GM23338 (cell line): ENCODE measurements around the gene ELL2. TPM values are rescaled to one million over a fixed set of nuclear protein-coding genes. Genes with fewer than 3 reads are reported as not detected.

Experiments
- ATAC-seq: fragments of 200-7000 bp; cut with Tn5 transposase; 3 replicates; pipeline ENCODE4 v1.9.1; 2020
- DNase-seq: peaks from one replicate; pipeline ENCODE4 v3.0.0-alpha.2; 2015; ENCODE audit warnings: low spot score
- H2AFZ ChIP-seq: fragments of 200-600 bp; sonication (generic); 2 replicates; pipeline ENCODE4 v1.8.0; 2016; ENCODE audit warnings: antibody characterized with exemption, mild to moderate bottlenecking, moderate library complexity
- H3F3A ChIP-seq: fragments of 200-600 bp; sonication (generic); replicated peaks from 2 replicates; pipeline ENCODE4 v1.8.0; 2017; ENCODE audit warnings: antibody characterized with exemption, mixed run types, low read depth
- H3K27ac ChIP-seq: fragments of 200-600 bp; sonication (generic); 2 replicates; pipeline ENCODE4 v1.6.1; 2016; ENCODE audit warnings: low read depth
- H3K27me3 ChIP-seq: fragments of 200-600 bp; sonication (generic); 2 replicates; pipeline ENCODE4 v1.8.0; 2016; ENCODE audit warnings: mild to moderate bottlenecking, mixed run types, moderate library complexity; ENCODE audit not compliant: insufficient read depth
- H3K36me3 ChIP-seq: fragments of 200-600 bp; sonication (generic); 2 replicates; pipeline ENCODE4 v1.8.0; 2016; ENCODE audit warnings: mild to moderate bottlenecking; ENCODE audit not compliant: insufficient read depth
- H3K4me1 ChIP-seq: fragments of 200-600 bp; sonication (generic); 2 replicates; pipeline ENCODE4 v1.8.0; 2016; ENCODE audit warnings: mild to moderate bottlenecking, moderate library complexity; ENCODE audit not compliant: insufficient read depth
- H3K4me2 ChIP-seq: fragments of 200-600 bp; sonication (generic); 2 replicates; pipeline ENCODE4 v1.7.1; 2017; ENCODE audit warnings: mixed run types
- H3K4me3 ChIP-seq: fragments of 200-600 bp; sonication (generic); 2 replicates; pipeline ENCODE4 v1.6.1; 2016; ENCODE audit warnings: mixed run types
- H3K79me2 ChIP-seq: fragments of 200-600 bp; sonication (generic); replicated peaks from 2 replicates; pipeline ENCODE4 v1.8.0; 2017; ENCODE audit warnings: mild to moderate bottlenecking; ENCODE audit not compliant: insufficient read depth
- H3K9me2 ChIP-seq: fragments of 200-600 bp; sonication (generic); 2 replicates; pipeline ENCODE4 v1.8.0; 2017; ENCODE audit not compliant: insufficient read depth
- H4K20me1 ChIP-seq: fragments of 200-600 bp; sonication (generic); replicated peaks from 2 replicates; pipeline ENCODE4 v1.8.0; 2017; ENCODE audit warnings: mild to moderate bottlenecking; ENCODE audit not compliant: insufficient read depth
- H3K27ac Mint-ChIP-seq: 2 replicates; pipeline ENCODE4 v1.8.0; 2020; ENCODE audit warnings: inconsistent platforms, mild to moderate bottlenecking, moderate library complexity, mixed read lengths
- H3K27me3 Mint-ChIP-seq: 3 replicates; pipeline ENCODE4 v1.8.0; 2022; ENCODE audit warnings: low read depth, mild to moderate bottlenecking, moderate library complexity, mixed read lengths, inconsistent platforms; ENCODE audit not compliant: insufficient read depth, poor library complexity
- H3K36me3 Mint-ChIP-seq: 3 replicates; pipeline ENCODE4 v1.8.0; 2021; ENCODE audit warnings: low read depth, mild to moderate bottlenecking, inconsistent platforms, moderate library complexity, mixed read lengths
- H3K4me1 Mint-ChIP-seq: 3 replicates; pipeline ENCODE4 v1.8.0; 2020; ENCODE audit warnings: mild to moderate bottlenecking, inconsistent platforms, mixed read lengths
- H3K4me3 Mint-ChIP-seq: 3 replicates; pipeline ENCODE4 v1.8.0; 2021; ENCODE audit warnings: moderate library complexity, mild to moderate bottlenecking, inconsistent platforms, mixed read lengths
- H3K9me3 Mint-ChIP-seq: 3 replicates; pipeline ENCODE4 v1.8.0; 2020; ENCODE audit warnings: moderate library complexity, mild to moderate bottlenecking, inconsistent platforms, mixed read lengths
- CREB1 ChIP-seq: fragments of 250-450 bp; sonication (Bioruptor Pico); IDR thresholded peaks from 2 replicates; pipeline ENCODE4 v1.5.0; 2020; ENCODE audit warnings: low read depth, mild to moderate bottlenecking, moderate library complexity
- EZH2 ChIP-seq: fragments of 200-600 bp; sonication (generic); IDR thresholded peaks from one replicate; pipeline ENCODE4 v1.8.0; 2017; ENCODE audit warnings: antibody characterized with exemption, mild to moderate bottlenecking, low read depth; ENCODE audit not compliant: unreplicated experiment
- STAT1 ChIP-seq: IDR thresholded peaks from one replicate; pipeline ENCODE4 v1.6.1; 2016; ENCODE audit warnings: antibody characterized with exemption; ENCODE audit not compliant: unreplicated experiment
- polyA plus RNA-seq: library from polyadenylated mRNA; unstranded; fragments of >200 nt; fragmentation: Nextera tagmentation; extraction: Ambion mirVana; gene quantifications from 2 replicates; pipeline ENCODE4 v1.2.1, GENCODE V29; 2016
- total RNA-seq: library from RNA; depleted of rRNA; stranded (reverse); fragments of >200 nt; shearing (Covaris generic); gene quantifications from 2 replicates; pipeline ENCODE4 v1.2.3, GENCODE V29; 2014
- TF ChIP-seq, protein P1 (sequence below), 2 experiments: fragments of 200-600 bp in 1 of 2; sonication (generic) in 1 of 2; conservative IDR thresholded peaks; 2 replicates each; pipeline versions ENCODE4 v1.5.1 to v1.6.1; 2016 to 2017; ENCODE audit warnings: antibody characterized with exemption in 2 of 2, low read depth in 2 of 2, mild to moderate bottlenecking in 2 of 2, moderate library complexity in 1 of 2
- TF ChIP-seq, protein P2 (sequence below): fragments of 250-450 bp; sonication (Bioruptor Pico); IDR thresholded peaks from 2 replicates; pipeline ENCODE4 v1.5.0; 2020; ENCODE audit warnings: mild to moderate bottlenecking, moderate library complexity

Gene ELL2
- total and polyA plus RNA-seq, 2 experiments from 2014 or later = 7.4 to 32.6 TPM

DNA sequence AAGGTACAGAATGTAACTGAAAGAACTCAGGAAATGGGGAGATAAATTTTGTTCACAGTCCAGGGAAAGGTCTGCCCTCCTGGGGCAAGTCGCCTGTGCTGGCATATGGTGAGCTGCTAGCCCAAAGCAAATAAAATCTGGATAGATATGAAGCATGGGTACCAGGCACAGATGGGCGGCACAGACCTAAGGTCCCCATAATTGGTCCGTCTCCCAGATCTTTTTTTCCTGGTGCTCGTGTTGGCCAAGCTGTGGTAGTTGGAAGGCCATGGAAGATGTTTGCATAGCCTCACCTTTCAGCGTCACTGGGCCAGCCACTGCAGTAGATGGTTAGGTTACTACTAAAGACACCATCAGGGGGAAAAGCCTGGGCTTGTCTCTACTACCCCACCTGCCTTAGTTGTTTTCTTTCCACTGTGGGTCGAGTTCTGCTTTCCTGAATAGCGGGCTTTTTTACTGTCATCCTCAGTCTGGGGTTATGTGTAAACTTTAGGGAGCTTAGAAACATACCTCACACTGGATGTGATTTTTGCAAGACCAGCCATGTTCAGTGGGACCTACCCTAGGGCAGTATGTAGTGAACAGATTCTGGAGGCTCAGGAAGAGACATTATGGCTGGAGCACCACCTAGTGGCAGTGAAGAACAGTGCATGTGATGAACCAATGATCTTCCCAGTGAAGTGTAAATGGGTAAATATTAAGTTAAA, 114.9 kb downstream of the ELL2 start:
- no peaks in the 10 kb centered on the region for H3K79me2 ChIP-seq
- Mint-ChIP-seq H3K4me3 (no peak overlapping the region), H3K27me3 (no peaks in the 10 kb centered on the region), H3K4me1 (peaks cover 2% of the 10 kb centered on the region; the same call in 1 of the 3 replicates), H3K9me3 (no peaks in the 10 kb centered on the region), H3K27ac (no peak overlapping the region), H3K36me3 (no peaks in the 10 kb centered on the region)
- no peaks in the 10 kb centered on the region for H3F3A ChIP-seq
- peak overlapping the region; percentile 15; the same call in 1 of the 2 replicates for H2AFZ ChIP-seq
- no peaks in the 10 kb centered on the region for H3K4me1 ChIP-seq
- no peaks in the 10 kb centered on the region for H4K20me1 ChIP-seq
- no peak overlapping the region for H3K4me3 ChIP-seq
- ATAC-seq = peak; percentile 95
- no peaks in the 10 kb centered on the region for H3K27me3 ChIP-seq
- H3K27ac ChIP-seq = no peak overlapping the region
- TF ChIP-seq, protein P1, sequence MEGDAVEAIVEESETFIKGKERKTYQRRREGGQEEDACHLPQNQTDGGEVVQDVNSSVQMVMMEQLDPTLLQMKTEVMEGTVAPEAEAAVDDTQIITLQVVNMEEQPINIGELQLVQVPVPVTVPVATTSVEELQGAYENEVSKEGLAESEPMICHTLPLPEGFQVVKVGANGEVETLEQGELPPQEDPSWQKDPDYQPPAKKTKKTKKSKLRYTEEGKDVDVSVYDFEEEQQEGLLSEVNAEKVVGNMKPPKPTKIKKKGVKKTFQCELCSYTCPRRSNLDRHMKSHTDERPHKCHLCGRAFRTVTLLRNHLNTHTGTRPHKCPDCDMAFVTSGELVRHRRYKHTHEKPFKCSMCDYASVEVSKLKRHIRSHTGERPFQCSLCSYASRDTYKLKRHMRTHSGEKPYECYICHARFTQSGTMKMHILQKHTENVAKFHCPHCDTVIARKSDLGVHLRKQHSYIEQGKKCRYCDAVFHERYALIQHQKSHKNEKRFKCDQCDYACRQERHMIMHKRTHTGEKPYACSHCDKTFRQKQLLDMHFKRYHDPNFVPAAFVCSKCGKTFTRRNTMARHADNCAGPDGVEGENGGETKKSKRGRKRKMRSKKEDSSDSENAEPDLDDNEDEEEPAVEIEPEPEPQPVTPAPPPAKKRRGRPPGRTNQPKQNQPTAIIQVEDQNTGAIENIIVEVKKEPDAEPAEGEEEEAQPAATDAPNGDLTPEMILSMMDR (conservative IDR thresholded peaks at IDR 0.05; ENCODE audit: low read depth in 2 of 2) = peak; percentile 97 to 98
- TF ChIP-seq, protein P2, sequence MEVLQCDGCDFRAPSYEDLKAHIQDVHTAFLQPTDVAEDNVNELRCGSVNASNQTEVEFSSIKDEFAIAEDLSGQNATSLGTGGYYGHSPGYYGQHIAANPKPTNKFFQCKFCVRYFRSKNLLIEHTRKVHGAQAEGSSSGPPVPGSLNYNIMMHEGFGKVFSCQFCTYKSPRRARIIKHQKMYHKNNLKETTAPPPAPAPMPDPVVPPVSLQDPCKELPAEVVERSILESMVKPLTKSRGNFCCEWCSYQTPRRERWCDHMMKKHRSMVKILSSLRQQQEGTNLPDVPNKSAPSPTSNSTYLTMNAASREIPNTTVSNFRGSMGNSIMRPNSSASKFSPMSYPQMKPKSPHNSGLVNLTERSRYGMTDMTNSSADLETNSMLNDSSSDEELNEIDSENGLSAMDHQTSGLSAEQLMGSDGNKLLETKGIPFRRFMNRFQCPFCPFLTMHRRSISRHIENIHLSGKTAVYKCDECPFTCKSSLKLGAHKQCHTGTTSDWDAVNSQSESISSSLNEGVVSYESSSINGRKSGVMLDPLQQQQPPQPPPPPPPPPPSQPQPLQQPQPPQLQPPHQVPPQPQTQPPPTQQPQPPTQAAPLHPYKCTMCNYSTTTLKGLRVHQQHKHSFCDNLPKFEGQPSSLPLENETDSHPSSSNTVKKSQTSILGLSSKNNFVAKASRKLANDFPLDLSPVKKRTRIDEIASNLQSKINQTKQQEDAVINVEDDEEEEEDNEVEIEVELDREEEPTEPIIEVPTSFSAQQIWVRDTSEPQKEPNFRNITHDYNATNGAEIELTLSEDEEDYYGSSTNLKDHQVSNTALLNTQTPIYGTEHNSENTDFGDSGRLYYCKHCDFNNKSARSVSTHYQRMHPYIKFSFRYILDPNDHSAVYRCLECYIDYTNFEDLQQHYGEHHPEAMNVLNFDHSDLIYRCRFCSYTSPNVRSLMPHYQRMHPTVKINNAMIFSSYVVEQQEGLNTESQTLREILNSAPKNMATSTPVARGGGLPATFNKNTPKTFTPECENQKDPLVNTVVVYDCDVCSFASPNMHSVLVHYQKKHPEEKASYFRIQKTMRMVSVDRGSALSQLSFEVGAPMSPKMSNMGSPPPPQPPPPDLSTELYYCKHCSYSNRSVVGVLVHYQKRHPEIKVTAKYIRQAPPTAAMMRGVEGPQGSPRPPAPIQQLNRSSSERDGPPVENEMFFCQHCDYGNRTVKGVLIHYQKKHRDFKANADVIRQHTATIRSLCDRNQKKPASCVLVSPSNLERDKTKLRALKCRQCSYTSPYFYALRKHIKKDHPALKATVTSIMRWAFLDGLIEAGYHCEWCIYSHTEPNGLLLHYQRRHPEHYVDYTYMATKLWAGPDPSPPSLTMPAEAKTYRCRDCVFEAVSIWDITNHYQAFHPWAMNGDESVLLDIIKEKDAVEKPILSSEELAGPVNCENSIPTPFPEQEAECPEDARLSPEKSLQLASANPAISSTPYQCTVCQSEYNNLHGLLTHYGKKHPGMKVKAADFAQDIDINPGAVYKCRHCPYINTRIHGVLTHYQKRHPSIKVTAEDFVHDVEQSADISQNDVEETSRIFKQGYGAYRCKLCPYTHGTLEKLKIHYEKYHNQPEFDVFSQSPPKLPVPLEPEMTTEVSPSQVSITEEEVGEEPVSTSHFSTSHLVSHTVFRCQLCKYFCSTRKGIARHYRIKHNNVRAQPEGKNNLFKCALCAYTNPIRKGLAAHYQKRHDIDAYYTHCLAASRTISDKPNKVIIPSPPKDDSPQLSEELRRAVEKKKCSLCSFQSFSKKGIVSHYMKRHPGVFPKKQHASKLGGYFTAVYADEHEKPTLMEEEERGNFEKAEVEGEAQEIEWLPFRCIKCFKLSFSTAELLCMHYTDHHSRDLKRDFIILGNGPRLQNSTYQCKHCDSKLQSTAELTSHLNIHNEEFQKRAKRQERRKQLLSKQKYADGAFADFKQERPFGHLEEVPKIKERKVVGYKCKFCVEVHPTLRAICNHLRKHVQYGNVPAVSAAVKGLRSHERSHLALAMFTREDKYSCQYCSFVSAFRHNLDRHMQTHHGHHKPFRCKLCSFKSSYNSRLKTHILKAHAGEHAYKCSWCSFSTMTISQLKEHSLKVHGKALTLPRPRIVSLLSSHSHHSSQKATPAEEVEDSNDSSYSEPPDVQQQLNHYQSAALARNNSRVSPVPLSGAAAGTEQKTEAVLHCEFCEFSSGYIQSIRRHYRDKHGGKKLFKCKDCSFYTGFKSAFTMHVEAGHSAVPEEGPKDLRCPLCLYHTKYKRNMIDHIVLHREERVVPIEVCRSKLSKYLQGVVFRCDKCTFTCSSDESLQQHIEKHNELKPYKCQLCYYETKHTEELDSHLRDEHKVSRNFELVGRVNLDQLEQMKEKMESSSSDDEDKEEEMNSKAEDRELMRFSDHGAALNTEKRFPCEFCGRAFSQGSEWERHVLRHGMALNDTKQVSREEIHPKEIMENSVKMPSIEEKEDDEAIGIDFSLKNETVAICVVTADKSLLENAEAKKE = no peak
- TF ChIP-seq STAT1 (no peak), CREB1 (CRISPR knock-in tag) (no peak), EZH2 (no peak)
- H3K4me2 ChIP-seq = no peak overlapping the region
- H3K36me3 ChIP-seq = no peaks in the 10 kb centered on the region
- no peaks in the 10 kb centered on the region for H3K9me2 ChIP-seq
- peak; percentile 81 for DNase-seq
